DOHH2 (cell line): ENCODE data around the gene BICDL1.

ENCODE experiments used
- H3F3A ChIP-seq: fragments of 200-600 bp; sonication (generic), shearing (Covaris generic); 2 replicates; pipeline ENCODE4 v1.6.0; 2016; ENCODE audit warnings: antibody characterized with exemption, mild to moderate bottlenecking; ENCODE audit not compliant: control insufficient read depth, insufficient read depth
- H3K27ac ChIP-seq: fragments of 200-600 bp; sonication (generic); 2 replicates; pipeline ENCODE4 v1.5.1; 2014; ENCODE audit warnings: low read depth, mild to moderate bottlenecking, low read length, moderate library complexity
- H3K27me3 ChIP-seq: fragments of 200-600 bp; sonication (generic); 2 replicates; pipeline ENCODE4 v1.6.1; 2014; ENCODE audit warnings: mild to moderate bottlenecking, low read length, mixed read lengths; ENCODE audit not compliant: control insufficient read depth
- H3K36me3 ChIP-seq: fragments of 200-600 bp; sonication (generic); 2 replicates; pipeline ENCODE4 v1.6.1; 2014; ENCODE audit warnings: mild to moderate bottlenecking, low read length, moderate library complexity, mixed read lengths; ENCODE audit not compliant: control insufficient read depth
- H3K4me1 ChIP-seq: fragments of 200-600 bp; sonication (generic); 2 replicates; pipeline ENCODE4 v1.6.1; 2014; ENCODE audit warnings: mild to moderate bottlenecking, low read length, mixed read lengths; ENCODE audit not compliant: control insufficient read depth
- H3K4me2 ChIP-seq: fragments of 200-600 bp; sonication (generic); 2 replicates; pipeline ENCODE4 v1.6.0; 2014; ENCODE audit warnings: mild to moderate bottlenecking, low read length, moderate library complexity
- H3K4me3 ChIP-seq: fragments of 200-600 bp; sonication (generic); 2 replicates; pipeline ENCODE4 v1.5.1; 2014; ENCODE audit warnings: mild to moderate bottlenecking, low read length, mixed read lengths
- H3K79me2 ChIP-seq: fragments of 200-600 bp; sonication (generic); 2 replicates; pipeline ENCODE4 v1.6.1; 2014; ENCODE audit warnings: mild to moderate bottlenecking, low read length, mixed read lengths; ENCODE audit not compliant: control insufficient read depth
- H3K9me2 ChIP-seq: fragments of 200-600 bp; sonication (generic); replicated peaks from 2 replicates; pipeline ENCODE4 v1.6.1; 2014; ENCODE audit warnings: mild to moderate bottlenecking, low read length, mixed read lengths; ENCODE audit not compliant: control insufficient read depth
- H3K9me3 ChIP-seq: fragments of 200-600 bp; sonication (generic); 2 replicates; pipeline ENCODE4 v1.6.1; 2014; ENCODE audit warnings: antibody characterized with exemption, low read length, mixed read lengths; ENCODE audit not compliant: control insufficient read depth, insufficient read depth
- H4K20me1 ChIP-seq: fragments of 200-600 bp; sonication (generic); 2 replicates; pipeline ENCODE4 v1.6.0; 2014; ENCODE audit warnings: low read depth, mild to moderate bottlenecking, antibody characterized with exemption, low read length, moderate library complexity; ENCODE audit not compliant: control insufficient read depth, insufficient read depth
- EZH2phosphoT487 ChIP-seq: fragments of 200-600 bp; sonication (generic); IDR thresholded peaks from 2 replicates; pipeline ENCODE4 v1.6.1; 2017; ENCODE audit warnings: borderline replicate concordance, mild to moderate bottlenecking, antibody characterized with exemption, low read length, moderate library complexity, mixed read lengths
- TF ChIP-seq, protein P1 (sequence below): fragments of 200-600 bp; sonication (generic); IDR thresholded peaks from one replicate; pipeline ENCODE4 v1.5.1; 2014; ENCODE audit warnings: antibody characterized with exemption, mild to moderate bottlenecking, low read depth, low read length; ENCODE audit not compliant: poor library complexity, severe bottlenecking

Gene BICDL1

GRCh38 chr12:119989731-119990381 lies 820 bp downstream of the BICDL1 start:
- Histone ChIP-seq H3K9me3 (no peaks in the 10 kb centered on the region), H3K79me2 (peaks cover 18% of the 10 kb centered on the region), H3K27me3 (peaks cover 9% of the 10 kb centered on the region), H3F3A (peaks cover 4% of the 10 kb centered on the region; the same call in 1 of the 2 replicates), H3K27ac (no peak overlapping the region), H3K9me2 (no peaks in the 10 kb centered on the region), H3K4me3 (peak overlapping the region; percentile 89), H3K36me3 (peaks cover 4% of the 10 kb centered on the region; the same call in 1 of the 2 replicates), H3K4me2 (peak overlapping the region; percentile 97), H3K4me1 (peaks cover 39% of the 10 kb centered on the region), H4K20me1 (peaks cover 4% of the 10 kb centered on the region; the same call in 1 of the 2 replicates)
- TF ChIP-seq, protein P1, sequence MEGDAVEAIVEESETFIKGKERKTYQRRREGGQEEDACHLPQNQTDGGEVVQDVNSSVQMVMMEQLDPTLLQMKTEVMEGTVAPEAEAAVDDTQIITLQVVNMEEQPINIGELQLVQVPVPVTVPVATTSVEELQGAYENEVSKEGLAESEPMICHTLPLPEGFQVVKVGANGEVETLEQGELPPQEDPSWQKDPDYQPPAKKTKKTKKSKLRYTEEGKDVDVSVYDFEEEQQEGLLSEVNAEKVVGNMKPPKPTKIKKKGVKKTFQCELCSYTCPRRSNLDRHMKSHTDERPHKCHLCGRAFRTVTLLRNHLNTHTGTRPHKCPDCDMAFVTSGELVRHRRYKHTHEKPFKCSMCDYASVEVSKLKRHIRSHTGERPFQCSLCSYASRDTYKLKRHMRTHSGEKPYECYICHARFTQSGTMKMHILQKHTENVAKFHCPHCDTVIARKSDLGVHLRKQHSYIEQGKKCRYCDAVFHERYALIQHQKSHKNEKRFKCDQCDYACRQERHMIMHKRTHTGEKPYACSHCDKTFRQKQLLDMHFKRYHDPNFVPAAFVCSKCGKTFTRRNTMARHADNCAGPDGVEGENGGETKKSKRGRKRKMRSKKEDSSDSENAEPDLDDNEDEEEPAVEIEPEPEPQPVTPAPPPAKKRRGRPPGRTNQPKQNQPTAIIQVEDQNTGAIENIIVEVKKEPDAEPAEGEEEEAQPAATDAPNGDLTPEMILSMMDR, result no peak
- TF ChIP-seq EZH2phosphoT487, result no peak

GRCh38 chr12:119990382-119990874 lies 1.4 kb downstream of the BICDL1 start:
- Histone ChIP-seq H3K36me3 (peaks cover 4% of the 10 kb centered on the region; the same call in 1 of the 2 replicates), H3K79me2 (peaks cover 18% of the 10 kb centered on the region), H3F3A (peaks cover 4% of the 10 kb centered on the region; the same call in 1 of the 2 replicates), H4K20me1 (peaks cover 4% of the 10 kb centered on the region; the same call in 1 of the 2 replicates), H3K9me2 (no peaks in the 10 kb centered on the region), H3K4me1 (peaks cover 45% of the 10 kb centered on the region), H3K27me3 (peaks cover 7% of the 10 kb centered on the region), H3K4me2 (peak overlapping the region; percentile 97), H3K27ac (no peak overlapping the region), H3K4me3 (peak overlapping the region; percentile 89), H3K9me3 (no peaks in the 10 kb centered on the region)
- TF ChIP-seq EZH2phosphoT487, result no peak
- TF ChIP-seq, protein P1, result no peak

DNA sequence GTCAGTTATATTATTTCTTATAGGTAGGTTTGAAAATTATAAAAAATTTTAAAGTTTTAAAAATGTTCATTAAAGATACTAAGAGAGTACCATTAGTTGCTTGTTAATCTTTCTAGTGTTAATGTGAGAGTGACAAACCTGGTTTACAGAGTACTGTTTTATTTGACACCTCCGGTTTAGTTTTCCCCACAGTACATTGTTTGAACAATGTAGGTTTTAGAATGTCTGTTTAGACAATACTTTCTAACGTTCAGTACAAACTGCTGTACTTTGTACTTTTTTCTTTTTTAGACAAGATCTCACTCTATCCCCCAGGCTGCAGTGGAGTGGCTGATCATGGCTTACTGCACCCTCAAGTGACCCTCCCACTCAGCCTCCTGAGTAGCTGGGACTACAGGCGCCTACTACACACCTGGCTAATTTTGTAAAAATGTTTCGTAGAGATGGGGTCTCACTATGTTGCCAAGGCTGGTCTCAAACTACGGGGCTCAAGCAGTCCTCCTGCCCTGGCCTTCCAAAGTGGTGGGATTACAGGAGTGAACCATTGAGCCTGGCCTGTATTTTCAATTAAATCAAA lies 3.2 kb downstream of the BICDL1 start:
- Histone ChIP-seq H3K27ac (no peak overlapping the region), H3K36me3 (peaks cover 4% of the 10 kb centered on the region; the same call in 1 of the 2 replicates), H3K4me3 (no peak overlapping the region), H3F3A (peaks cover 4% of the 10 kb centered on the region; the same call in 1 of the 2 replicates), H3K4me1 (peaks cover 47% of the 10 kb centered on the region), H3K4me2 (0 out of 2 replicates have a peak overlapping the region, but pooled peaks have one; percentile 1), H4K20me1 (peaks cover 4% of the 10 kb centered on the region; the same call in 1 of the 2 replicates), H3K9me3 (no peaks in the 10 kb centered on the region), H3K27me3 (peaks cover 7% of the 10 kb centered on the region), H3K79me2 (peaks cover 18% of the 10 kb centered on the region), H3K9me2 (no peaks in the 10 kb centered on the region)
- TF ChIP-seq, protein P1, result no peak
- TF ChIP-seq EZH2phosphoT487, result no peak
